ENCODE measurements around the gene FCRL6.

- TF ChIP-seq POLR2A (IDR thresholded peaks at IDR 0.05) (no peak), CTCF (IDR thresholded peaks at IDR 0.05) (no peak)
Observed at GRCh38 chr1:159839116-159839849, 37.1 kb downstream of the FCRL6 start.
